RPMI7951 (cell line): ENCODE results near the gene TSPAN33. TPM values are rescaled to one million over a fixed set of nuclear protein-coding genes. Genes with fewer than 3 reads are reported as not detected.
"Not testable (repeated sequence)": the region's sequence is repeated elsewhere in the genome, so short reads cannot be mapped to it uniquely, and the experiment has no call there.

Source experiments
- DNase-seq: peaks from one replicate; pipeline ENCODE4 v3.0.0-alpha.2; 2012; ENCODE audit warnings: low read depth
- total RNA-seq: library from RNA; depleted of rRNA; stranded (reverse); fragments of >200 nt; shearing (Covaris generic); gene quantifications from 2 replicates; pipeline ENCODE4 v1.2.3, GENCODE V29; 2014; rRNA removed

TSPAN33 gene
- total RNA-seq, 1 experiment from 2014 or later = 1.1 TPM

DNA sequence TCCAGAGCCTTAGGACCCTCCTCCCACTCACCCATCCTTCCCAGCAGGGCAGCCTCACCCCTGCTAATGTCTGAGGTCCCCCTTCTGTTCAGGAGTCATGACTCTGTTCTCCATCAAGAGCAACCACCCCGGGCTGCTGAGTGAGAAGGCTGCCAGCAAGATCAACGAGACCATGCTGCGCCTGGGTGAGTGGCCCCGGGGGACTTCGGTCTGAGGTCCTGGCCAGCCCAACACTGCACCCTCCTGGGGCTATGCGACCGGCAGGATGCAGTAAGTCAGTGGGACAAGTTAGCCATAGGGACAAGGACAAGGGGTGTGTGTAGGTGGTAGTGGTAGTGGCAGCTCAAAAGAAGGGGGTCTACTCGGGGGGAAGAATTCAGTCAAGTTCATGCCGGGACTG, 64.2 kb downstream of the TSPAN33 start:
- no peak for DNase-seq

DNA sequence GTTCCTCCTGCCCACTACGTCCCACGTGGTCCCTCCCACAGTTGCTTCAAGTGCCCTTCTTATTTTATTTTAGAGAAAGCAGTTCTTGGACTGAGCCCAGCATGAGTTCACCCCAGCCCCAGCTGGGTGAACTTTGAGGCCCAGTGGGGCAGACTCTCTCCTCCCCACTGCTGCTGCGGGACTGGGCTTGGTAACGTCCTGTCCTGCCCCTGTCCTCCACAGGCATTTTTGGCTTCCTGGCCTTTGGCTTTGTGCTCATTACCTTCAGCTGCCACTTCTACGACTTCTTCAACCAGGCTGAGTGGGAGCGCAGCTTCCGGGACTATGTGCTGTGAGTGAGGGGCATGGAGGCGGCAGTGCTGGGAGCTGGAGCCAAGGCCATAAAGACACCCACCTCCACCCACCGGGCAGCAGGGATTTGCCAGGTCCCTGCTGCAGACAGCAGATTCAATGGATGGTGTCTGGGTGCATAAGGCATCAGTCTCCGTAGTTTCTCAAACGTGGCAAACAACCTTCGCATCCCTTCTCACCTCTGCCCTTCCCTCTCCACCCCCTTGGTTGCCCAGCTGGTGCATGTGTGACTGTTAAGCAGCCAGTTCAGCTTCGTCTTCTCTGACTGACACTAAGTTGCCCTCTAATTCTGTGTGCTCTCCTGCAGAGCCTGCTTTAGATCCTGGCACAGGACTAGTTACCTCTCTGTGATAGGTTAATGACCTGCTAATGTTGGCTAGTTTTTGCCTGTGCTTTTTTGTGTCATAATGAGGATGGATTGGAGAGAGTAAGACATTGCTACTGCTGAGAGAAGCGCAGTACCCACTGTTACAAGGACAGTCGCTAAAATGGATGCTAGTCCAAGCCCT, 64.8 kb downstream of the TSPAN33 start:
- no peak for DNase-seq

DNA sequence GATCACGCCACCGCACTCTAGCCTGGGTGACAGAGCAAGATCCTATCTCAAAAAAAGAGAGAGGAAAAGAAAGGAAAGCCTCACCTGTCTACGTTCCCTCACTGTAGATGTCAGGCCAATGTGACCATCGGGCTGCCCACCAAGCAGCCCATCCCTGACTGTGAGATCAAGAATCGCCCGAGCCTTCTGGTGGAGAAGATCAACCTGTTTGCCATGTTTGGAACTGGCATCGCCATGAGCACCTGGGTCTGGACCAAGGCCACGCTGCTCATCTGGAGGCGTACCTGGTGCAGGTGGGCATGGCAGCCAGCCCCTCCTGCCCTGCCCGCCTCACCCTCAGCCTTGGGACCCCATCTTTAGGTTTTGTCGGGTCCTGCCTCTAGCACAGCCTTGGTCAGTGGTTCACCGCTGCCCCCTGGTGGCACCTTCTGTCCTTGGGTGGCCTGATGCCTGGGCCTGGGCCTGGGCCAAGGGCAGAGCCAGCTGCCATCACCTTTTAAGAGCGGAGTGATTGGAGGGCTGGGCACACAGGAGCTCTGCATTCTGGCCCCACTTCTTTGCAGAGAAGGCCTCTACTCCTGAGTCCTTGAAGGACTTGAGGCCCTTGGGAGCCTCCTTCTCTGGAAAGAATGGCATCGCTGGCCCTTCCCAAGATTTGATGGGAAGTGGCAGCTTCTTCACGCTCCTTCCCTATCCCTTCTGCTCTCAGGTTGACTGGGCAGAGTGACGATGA, 65.9 kb downstream of the TSPAN33 start:
- peak; percentile 51 for DNase-seq

DNA sequence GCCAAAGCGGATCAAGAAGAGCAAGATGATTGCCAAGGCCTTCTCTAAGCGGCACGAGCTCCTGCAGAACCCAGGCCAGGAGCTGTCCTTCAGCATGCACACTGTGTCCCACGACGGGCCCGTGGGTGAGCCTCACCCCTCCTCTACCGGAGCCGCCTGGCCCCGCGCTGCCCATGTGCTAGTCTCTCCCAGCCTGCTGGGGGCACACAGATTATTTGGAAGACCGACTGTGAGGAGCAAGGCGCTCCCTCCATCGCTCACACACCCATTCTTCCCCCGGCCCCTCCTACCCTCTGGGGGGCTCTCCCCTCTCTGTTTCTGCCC, 66.4 kb downstream of the TSPAN33 start:
- no peak for DNase-seq

DNA sequence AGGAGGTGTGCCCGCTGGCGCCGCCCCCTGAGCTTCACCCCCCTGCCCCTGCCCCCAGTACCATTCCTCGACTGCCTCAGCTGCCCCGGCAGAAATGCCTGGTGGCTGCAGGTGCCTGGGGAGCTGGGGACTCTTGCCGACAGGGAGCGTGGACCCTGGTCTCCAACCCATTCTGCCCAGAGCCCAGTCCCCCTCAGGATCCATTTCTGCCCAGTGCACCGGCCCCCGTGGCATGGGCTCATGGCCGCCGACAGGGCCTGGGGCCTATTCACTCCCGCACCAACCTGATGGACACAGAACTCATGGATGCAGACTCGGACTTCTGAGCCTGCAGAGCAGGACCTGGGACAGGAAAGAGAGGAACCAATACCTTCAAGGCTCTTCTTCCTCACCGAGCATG, 67.6 kb downstream of the TSPAN33 start:
- no peak for DNase-seq

DNA sequence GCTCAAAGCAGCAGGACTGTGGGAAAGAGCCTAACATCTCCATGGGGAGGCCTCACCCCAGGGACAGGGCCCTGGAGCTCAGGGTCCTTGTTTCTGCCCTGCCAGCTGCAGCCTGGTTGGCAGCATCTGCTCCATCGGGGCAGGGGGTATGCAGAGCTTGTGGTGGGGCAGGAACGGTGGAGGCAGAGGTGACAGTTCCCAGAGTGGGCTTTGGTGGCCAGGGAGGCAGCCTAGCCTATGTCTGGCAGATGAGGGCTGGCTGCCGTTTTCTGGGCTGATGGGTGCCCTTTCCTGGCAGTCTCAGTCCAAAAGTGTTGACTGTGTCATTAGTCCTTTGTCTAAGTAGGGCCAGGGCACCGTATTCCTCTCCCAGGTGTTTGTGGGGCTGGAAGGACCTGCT, 68.1 kb downstream of the TSPAN33 start:
- DNase-seq = no peak

DNA sequence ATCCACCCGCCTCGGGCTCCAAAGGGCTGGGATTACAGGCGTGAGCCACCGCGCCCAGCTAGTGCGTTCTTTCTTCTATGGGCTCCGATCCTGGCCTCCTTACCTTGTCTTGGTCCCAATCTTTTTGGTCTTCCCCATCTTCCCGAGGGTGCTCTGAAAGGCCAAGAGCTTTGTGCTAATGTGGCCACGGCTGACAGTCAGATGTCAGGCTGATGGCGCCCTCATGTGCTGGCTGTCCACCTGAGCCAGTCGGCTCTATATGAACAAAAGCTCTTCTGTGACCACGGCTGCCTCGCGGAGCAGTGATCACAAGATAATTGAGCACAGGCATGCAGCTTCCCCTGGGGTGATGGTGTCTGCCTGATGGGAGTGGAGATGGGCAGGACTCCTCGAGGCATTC, 69.3 kb downstream of the TSPAN33 start:
- DNase-seq = peak; percentile 51

DNA sequence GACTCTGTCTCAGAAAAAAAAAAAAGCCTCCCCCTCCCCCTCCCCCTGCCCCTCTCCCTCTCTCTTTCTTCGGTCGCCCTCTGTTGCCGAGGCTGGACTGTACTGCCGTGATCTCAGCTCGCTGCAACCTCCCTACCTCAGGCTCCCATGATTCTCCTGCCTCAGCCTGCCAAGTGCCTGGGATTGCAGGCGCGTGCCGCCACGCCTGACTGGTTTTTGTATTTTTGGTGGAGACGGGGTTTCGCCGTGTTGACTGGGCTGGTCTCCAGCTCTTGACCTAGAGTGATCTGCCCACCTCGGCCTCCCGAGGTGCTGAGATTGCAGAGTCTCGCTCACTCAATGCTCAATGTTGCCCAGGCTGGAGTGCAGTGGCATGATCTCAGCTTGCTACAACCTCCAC, 71.2 kb downstream of the TSPAN33 start:
- DNase-seq = not testable (repeated sequence)

DNA sequence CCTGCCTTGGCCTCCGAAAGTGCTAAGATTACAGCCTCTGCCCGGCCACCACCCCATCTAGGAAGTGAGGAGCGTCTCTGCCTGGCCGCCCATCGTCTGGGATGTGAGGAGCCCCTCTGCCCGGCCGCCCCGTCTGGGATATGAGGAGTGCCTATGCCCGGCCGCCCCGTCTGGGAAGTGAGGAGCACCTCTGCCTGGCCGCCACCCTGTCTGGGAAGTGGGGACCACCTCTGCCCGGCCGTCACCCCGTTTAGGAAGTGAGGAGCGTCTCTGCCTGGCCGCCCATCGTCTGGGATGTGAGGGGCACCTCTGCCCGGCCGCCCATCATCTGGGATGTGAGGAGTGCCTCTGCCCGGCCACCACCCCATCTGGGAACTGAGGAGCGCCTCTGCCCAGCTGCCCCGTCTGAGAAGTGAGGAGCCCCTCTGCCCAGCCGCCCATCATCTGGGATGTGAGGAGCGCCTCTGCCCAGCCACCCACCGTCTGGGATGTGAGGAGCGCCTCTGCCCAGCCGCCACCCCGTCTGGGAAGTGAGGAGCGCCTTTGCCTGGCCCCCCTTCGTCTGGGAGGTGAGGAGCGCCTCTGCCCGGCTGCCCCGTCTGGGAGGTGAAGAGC, 71.7 kb downstream of the TSPAN33 start:
- not testable (repeated sequence) for DNase-seq

DNA sequence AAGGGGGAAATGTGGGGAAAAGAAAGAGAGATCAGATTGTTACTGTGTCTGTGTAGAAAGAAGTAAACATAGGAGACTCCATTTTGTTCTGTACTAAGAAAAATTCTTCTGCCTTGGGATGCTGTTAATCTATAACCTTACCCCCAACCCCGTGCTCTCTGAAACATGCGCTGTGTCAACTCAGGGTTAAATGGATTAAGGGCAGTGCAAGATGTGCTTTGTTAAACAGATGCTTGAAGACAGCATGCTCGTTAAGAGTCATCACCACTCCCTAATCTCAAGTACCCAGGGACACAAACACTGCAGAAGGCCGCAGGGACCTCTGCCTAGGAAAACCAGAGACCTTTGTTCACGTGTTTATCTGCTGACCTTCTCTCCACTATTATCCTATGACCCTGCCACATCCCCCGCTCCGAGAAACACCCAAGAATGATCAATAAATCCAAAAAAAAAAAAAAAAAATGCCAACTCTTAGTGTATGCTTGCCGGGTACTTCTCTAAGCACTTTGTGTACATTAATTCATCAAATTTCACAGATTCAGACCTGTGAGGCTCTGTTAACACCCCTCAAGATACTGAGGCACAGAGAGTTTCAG, 72.4 kb downstream of the TSPAN33 start:
- DNase-seq = not testable (repeated sequence)

DNA sequence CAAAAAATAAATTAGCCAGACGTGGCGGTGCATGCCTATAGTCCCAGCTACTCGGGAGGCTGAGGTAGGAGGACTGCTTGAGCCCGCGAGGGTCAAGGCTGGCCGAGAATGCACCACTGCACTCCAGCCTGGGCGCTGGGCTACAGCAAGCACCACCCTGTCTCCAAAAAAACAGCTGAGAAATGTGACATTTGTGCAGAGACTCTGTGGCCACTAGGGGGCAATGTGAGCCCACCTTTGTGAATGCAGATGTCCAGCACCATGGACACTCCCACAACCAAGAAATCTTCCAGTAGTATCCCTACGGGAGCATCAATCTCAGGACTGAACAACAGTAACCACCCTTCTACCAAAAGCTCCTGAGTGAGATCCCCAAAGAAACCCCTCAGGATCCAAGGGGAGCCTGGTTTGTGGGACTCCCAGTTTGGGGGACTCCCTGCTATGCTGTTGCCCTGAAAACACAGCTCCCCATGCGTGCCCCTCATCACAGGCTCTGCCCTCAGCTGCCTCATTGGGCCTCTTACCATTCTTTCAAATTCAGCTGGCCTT, 74.1 kb downstream of the TSPAN33 start:
- DNase-seq = peak; percentile 80

DNA sequence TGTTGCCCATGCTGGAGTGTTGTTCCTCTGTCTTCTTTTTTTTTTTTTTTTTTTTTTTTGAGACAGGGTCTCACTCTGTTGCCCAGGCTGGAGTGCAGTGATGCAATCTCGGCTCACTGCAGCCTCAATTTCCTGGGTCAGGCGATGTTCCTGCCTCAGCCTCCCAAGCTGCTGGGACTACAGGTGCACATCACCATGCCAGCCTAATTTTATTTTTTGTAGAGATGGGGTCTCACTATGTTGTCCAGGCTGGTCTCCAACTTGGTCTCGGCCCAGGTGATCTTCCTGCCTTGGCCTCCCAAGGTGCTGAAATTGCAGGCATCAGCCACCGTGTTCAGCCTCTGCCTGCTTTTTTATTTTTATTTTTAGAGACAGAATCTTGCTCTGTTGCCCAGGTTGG, 74.7 kb downstream of the TSPAN33 start:
- DNase-seq = not testable (repeated sequence)

Other genes with a start within 250 kb of the TSPAN33 start
- under 0.01 TPM in 1 of 2 replicates, not detected in the other for gene KCP, start 234.0 kb upstream of the TSPAN33 start, total RNA-seq
- not detected in 2 replicates for gene IRF5, start 206.8 kb upstream of the TSPAN33 start, total RNA-seq
- gene TNPO3, start 89.6 kb upstream of the TSPAN33 start, total RNA-seq = 53.4 and 59.0 TPM in 2 replicates
- gene SMO, start 43.9 kb downstream of the TSPAN33 start, total RNA-seq = 0.24 and 0.29 TPM in 2 replicates
- 9.8 and 10.0 TPM in 2 replicates for gene AHCYL2, start 80.3 kb downstream of the TSPAN33 start, total RNA-seq